H1 (cell line): ENCODE results near the gene CHCHD3. TPM values are rescaled to one million over a fixed set of nuclear protein-coding genes. Genes with fewer than 3 reads are reported as not detected.

Source experiments
- CTCF ChIA-PET: fragments of 300-600 bp; sonication (Branson Sonifier 250); formaldehyde crosslinking; loops from one replicate; lab custom pipeline; 2021; ENCODE audit not compliant: partially characterized antibody; lab: Charles Lee
- POLR2A ChIA-PET: fragments of 300-600 bp; sonication (Branson Sonifier 250); formaldehyde crosslinking; loops from one replicate; lab custom pipeline; 2021; ENCODE audit warnings: inconsistent platforms; ENCODE audit not compliant: partially characterized antibody; lab: Charles Lee
- DNase-seq, 2 experiments: peaks; one replicate each; pipeline versions ENCODE4 v3.0.0 to v3.0.0-alpha.2; 2010 to 2022; ENCODE audit warnings: low spot score in 2 of 2, low read depth in 1 of 2, mixed read lengths in 1 of 2
- FAIRE-seq: peaks from 2 replicates; lab custom pipeline; 2011; peaks lifted over from hg19 to GRCh38; lab: Jason Lieb, UNC
- H2AFZ ChIP-seq: 2 replicates; pipeline ENCODE4 v1.8.1; 2012; ENCODE audit warnings: low read length, inconsistent platforms
- H2AK5ac ChIP-seq: 2 replicates; pipeline ENCODE4 v1.6.1; 2013; ENCODE audit warnings: low read depth, low read length
- H2BK120ac ChIP-seq: replicated peaks from 2 replicates; pipeline ENCODE3; 2013; ENCODE audit warnings: low read depth, low read length, inconsistent platforms
- H2BK12ac ChIP-seq: 2 replicates; pipeline ENCODE4 v1.6.1; 2013; ENCODE audit warnings: low read depth, low read length
- H2BK15ac ChIP-seq: 2 replicates; pipeline ENCODE4 v1.6.1; 2013; ENCODE audit warnings: low read length
- H2BK20ac ChIP-seq: 2 replicates; pipeline ENCODE4 v1.6.1; 2013; ENCODE audit warnings: low read length
- H2BK5ac ChIP-seq: 2 replicates; pipeline ENCODE4 v1.6.1; 2013; ENCODE audit warnings: low read depth, low read length
- H3K14ac ChIP-seq: 2 replicates; pipeline ENCODE4 v1.6.1; 2013; ENCODE audit warnings: inconsistent platforms; ENCODE audit not compliant: insufficient read length
- H3K18ac ChIP-seq: 2 replicates; pipeline ENCODE4 v1.6.1; 2013; ENCODE audit warnings: low read length; ENCODE audit errors: extremely low read depth
- H3K23ac ChIP-seq: 2 replicates; pipeline ENCODE4 v1.6.1; 2013; ENCODE audit warnings: inconsistent platforms; ENCODE audit not compliant: insufficient read length
- H3K23me2 ChIP-seq: 2 replicates; pipeline ENCODE4 v1.6.1; 2013; ENCODE audit warnings: low read depth, low read length
- H3K27ac ChIP-seq: 2 replicates; pipeline ENCODE4 v1.6.1; 2011; ENCODE audit warnings: low read depth, low read length, inconsistent platforms
- H3K27me3 ChIP-seq, 4 experiments: replicated peaks in 1 of 4; 1 replicate in 1 of 4; 2 replicates in 3 of 4; pipeline versions ENCODE4 v1.6.1 to v1.8.1; 2011 to 2013; ENCODE audit warnings: low read length in 3 of 4, mild to moderate bottlenecking in 3 of 4, inconsistent platforms in 2 of 4, mixed read lengths in 2 of 4, moderate library complexity in 1 of 4; ENCODE audit not compliant: control insufficient read depth in 3 of 4, insufficient read depth in 3 of 4; ENCODE audit errors: extremely low read depth in 1 of 4
- H3K36me3 ChIP-seq, 4 experiments: 2 replicates each; pipeline versions ENCODE4 v1.6.1 to v1.8.1; 2011 to 2013; ENCODE audit warnings: mild to moderate bottlenecking in 4 of 4, low read length in 3 of 4, moderate library complexity in 2 of 4, control low read depth in 1 of 4, inconsistent platforms in 1 of 4; ENCODE audit not compliant: insufficient read depth in 4 of 4, control insufficient read depth in 2 of 4
- H3K4ac ChIP-seq: replicated peaks from 2 replicates; pipeline ENCODE3; 2013; ENCODE audit warnings: low read length, low read depth, mixed read lengths, inconsistent platforms; ENCODE audit not compliant: insufficient read length
- H3K4me1 ChIP-seq, 4 experiments: replicated peaks in 1 of 4; 1 replicate in 1 of 4; 2 replicates in 3 of 4; pipeline versions ENCODE4 v1.6.1 to v1.8.1; 2011 to 2013; ENCODE audit warnings: low read length in 3 of 4, inconsistent platforms in 2 of 4, mixed read lengths in 1 of 4; ENCODE audit not compliant: insufficient read depth in 4 of 4, control insufficient read depth in 3 of 4
- H3K4me2 ChIP-seq, 2 experiments: 2 replicates each; pipeline versions ENCODE4 v1.6.1 to v1.8.1; 2011 to 2013; ENCODE audit warnings: low read depth in 2 of 2, low read length in 2 of 2, control low read depth in 1 of 2, inconsistent platforms in 1 of 2, mild to moderate bottlenecking in 1 of 2; ENCODE audit not compliant: insufficient read depth in 1 of 2
- H3K4me3 ChIP-seq, 4 experiments: fragments of 200-600, 300-600 bp in 1 of 4; sonication (generic), shearing (Covaris generic), sonication (Bioruptor Twin) in 1 of 4; 2 replicates each; pipeline versions ENCODE4 v1.5.1 to v1.8.1; 2011 to 2016; ENCODE audit warnings: low read length in 4 of 4, low read depth in 3 of 4, control low read depth in 2 of 4, inconsistent platforms in 2 of 4, mild to moderate bottlenecking in 2 of 4, mixed read lengths in 1 of 4, moderate library complexity in 1 of 4; ENCODE audit not compliant: insufficient read depth in 2 of 4; ENCODE audit errors: extremely low read depth in 1 of 4
- H3K56ac ChIP-seq: replicated peaks from 2 replicates; pipeline ENCODE3; 2013; ENCODE audit warnings: low read depth, mild to moderate bottlenecking, mixed read lengths, low read length, inconsistent platforms; ENCODE audit not compliant: insufficient read length
- H3K79me1 ChIP-seq: 2 replicates; pipeline ENCODE4 v1.6.1; 2013; ENCODE audit warnings: low read depth, low read length, control low read depth
- H3K79me2 ChIP-seq, 2 experiments: 2 replicates each; pipeline versions ENCODE4 v1.6.1 to v1.8.1; 2012 to 2013; ENCODE audit warnings: low read length in 2 of 2, mild to moderate bottlenecking in 2 of 2, inconsistent platforms in 1 of 2; ENCODE audit not compliant: insufficient read depth in 2 of 2, control insufficient read depth in 1 of 2
- H3K9ac ChIP-seq, 4 experiments: replicated peaks in 1 of 4; 1 replicate in 1 of 4; 2 replicates in 3 of 4; pipeline versions ENCODE4 v1.6.1 to v1.8.1; 2011 to 2013; ENCODE audit warnings: low read depth in 3 of 4, low read length in 3 of 4, control low read depth in 2 of 4, mild to moderate bottlenecking in 2 of 4, moderate library complexity in 2 of 4, inconsistent platforms in 1 of 4; ENCODE audit errors: extremely low read depth in 1 of 4
- H3K9me3 ChIP-seq, 2 experiments: 2 replicates each; pipeline versions ENCODE4 v1.6.1 to v1.8.1; 2012 to 2013; ENCODE audit warnings: mild to moderate bottlenecking in 2 of 2, moderate library complexity in 2 of 2, control low read depth in 1 of 2, inconsistent platforms in 1 of 2, low read depth in 1 of 2, low read length in 1 of 2, mixed read lengths in 1 of 2; ENCODE audit not compliant: insufficient read depth in 2 of 2
- H4K20me1 ChIP-seq, 2 experiments: replicated peaks in 1 of 2; 2 replicates each; pipeline versions ENCODE3 to v1.8.1; 2011 to 2013; ENCODE audit warnings: inconsistent platforms in 2 of 2, low read length in 2 of 2, mild to moderate bottlenecking in 1 of 2; ENCODE audit not compliant: insufficient read depth in 2 of 2, control insufficient read depth in 1 of 2
- H4K5ac ChIP-seq: 2 replicates; pipeline ENCODE4 v1.6.1; 2013; ENCODE audit warnings: low read length, low read depth, mixed read lengths, inconsistent platforms; ENCODE audit not compliant: insufficient read length
- H4K8ac ChIP-seq: 2 replicates; pipeline ENCODE4 v1.8.0; 2013; ENCODE audit warnings: mild to moderate bottlenecking, moderate library complexity, low read length, inconsistent platforms; ENCODE audit not compliant: insufficient read depth; ENCODE audit errors: extremely low read depth
- H4K91ac ChIP-seq: replicated peaks from 2 replicates; pipeline ENCODE3; 2013; ENCODE audit warnings: low read length, mixed read lengths, inconsistent platforms; ENCODE audit not compliant: insufficient read length
- CBX5 ChIP-seq: fragments of 300-800, 300-1000 bp; sonication (generic); IDR thresholded peaks from 2 replicates; pipeline ENCODE4 v1.7.1; 2016; ENCODE audit warnings: antibody characterized with exemption, low read length, low read depth
- WGBS, 2 experiments: shearing (Covaris generic) in 1 of 2; methylation state at CpG; one replicate each; pipeline versions ENCODE4 v1.1.6 to v1.1.7; 2013 to 2015; ENCODE audit warnings: low lambda C conversion rate in 2 of 2, mixed read lengths in 2 of 2, inconsistent platforms in 1 of 2, low coverage in 1 of 2, missing lambda C conversion rate in 1 of 2; ENCODE audit not compliant: insufficient replicate concordance in 2 of 2, insufficient coverage in 1 of 2, insufficient read length in 1 of 2; ENCODE audit errors: extremely low coverage in 1 of 2, missing lambda C conversion rate in 1 of 2; 5-methylcytosine and 5-hydroxymethylcytosine counted together
- polyA plus RNA-seq, 7 experiments: library from polyadenylated mRNA; depleted of rRNA in 3 of 7; stranded (reverse) in 5 of 7; unstranded in 2 of 7; fragments of >200 nt in 5 of 7; fragments of 200-250 nt in 2 of 7; gene quantifications; 1 replicate in 5 of 7; 2 replicates in 1 of 7; 4 replicates in 1 of 7; pipeline versions ENCODE4 v1.2.1 to v1.2.3, GENCODE V29; 2011 to 2013; ENCODE audit warnings: missing spikeins in 2 of 7, mixed read lengths in 2 of 7
- total RNA-seq: library from RNA; stranded (reverse); fragmentation: NEBNext Ultra II Directional; extraction: Animal tissue kit (Norgen Biotek cat#: 25700); gene quantifications from 2 replicates; pipeline ENCODE4 v1.2.1, GENCODE V29; 2021

Gene CHCHD3
- total and polyA plus RNA-seq, 2 of the 8 experiments (the other 6 are each of a cell fraction or from before 2014, with no cell fraction given), result 42.9 to 137 TPM

DNA sequence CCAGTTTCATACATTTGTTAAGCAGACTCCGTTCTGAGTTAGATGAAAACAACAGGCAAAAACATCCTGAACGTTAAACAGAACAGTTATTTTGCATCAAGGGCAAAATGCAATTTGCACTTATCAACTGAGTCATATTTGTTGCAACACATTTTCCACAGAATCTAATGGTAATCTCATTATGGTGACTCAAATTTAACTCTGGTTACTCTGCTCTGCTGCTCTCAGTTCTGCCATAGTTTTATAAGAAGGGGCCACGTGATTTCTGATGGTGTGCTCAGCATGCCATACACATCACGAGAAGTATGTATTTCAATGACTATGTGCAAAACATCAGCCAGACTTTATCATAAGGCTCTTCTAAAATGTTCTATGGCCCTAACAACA lies 148.8 kb downstream of the CHCHD3 start:
- FAIRE-seq, result no peak
- Histone ChIP-seq H3K79me2 (peaks cover 0 to 12% of the 10 kb centered on the region in 2 experiments; a peak in 1 of 4 replicates), H3K27ac (no peak overlapping the region), H3K14ac (no peak overlapping the region)
- TF ChIP-seq CBX5, result no peak
- TF ChIP-seq, all 59 proteins: peak for 0
- DNase-seq, result no peak
- H3K4ac ChIP-seq, result no peak overlapping the region
- no peak overlapping the region for H3K56ac ChIP-seq
- H2AK5ac ChIP-seq, result no peak overlapping the region
- H4K8ac ChIP-seq, result no peak overlapping the region
- no peak overlapping the region for H3K18ac ChIP-seq
- no peaks in the 10 kb centered on the region for H3K23me2 ChIP-seq
- no peak overlapping the region for H2BK20ac ChIP-seq
- no peak overlapping the region for H2AFZ ChIP-seq
- no peak overlapping the region for H4K91ac ChIP-seq
- no peaks in the 10 kb centered on the region for H3K79me1 ChIP-seq
- peaks cover 2 to 3% of the 10 kb centered on the region in 2 experiments for H4K20me1 ChIP-seq
- WGBS, 2 experiments, result 92% methylated on average over 4 of the region's 4 CpGs; no CpG with 5 or more reads in 1 of the 2 experiments
- no peak overlapping the region for H2BK5ac ChIP-seq
- H3K27me3 ChIP-seq, result no peaks in the 10 kb centered on the region
- CTCF ChIA-PET, result interaction anchor here (0.7 to 2.3 kb wide), 2 partner anchors 78 to 206 kb away, joined by 3 to 9 read pairs; no protein-coding TSS in a partner anchor
- no peak overlapping the region for H2BK120ac ChIP-seq
- H3K9me3 ChIP-seq, result peaks cover 0 to 3% of the 10 kb centered on the region in 2 experiments; a peak in 1 of 4 replicates
- H4K5ac ChIP-seq, result no peak overlapping the region
- peaks cover 0 to 9% (median 4%) of the 10 kb centered on the region in 4 experiments; a peak in 4 of 7 replicates for H3K4me1 ChIP-seq
- H3K9ac ChIP-seq, result no peak overlapping the region
- no peak overlapping the region for H3K4me3 ChIP-seq
- no peaks in the 10 kb centered on the region; a peak in 1 of 8 replicates for H3K36me3 ChIP-seq
- POLR2A ChIA-PET, result no interaction called here
- no peak overlapping the region for H3K4me2 ChIP-seq
- no peak overlapping the region for H2BK15ac ChIP-seq
- H3K23ac ChIP-seq, result no peak overlapping the region
- no peak overlapping the region for H2BK12ac ChIP-seq
